Measurements from ENCODE around the gene TXNRD2. TPM values are rescaled to one million over a fixed set of nuclear protein-coding genes. Genes with fewer than 3 reads are reported as not detected.

The TXNRD2 gene
- total RNA-seq, 1 donor from 2014 or later: 0.19 TPM

DNA sequence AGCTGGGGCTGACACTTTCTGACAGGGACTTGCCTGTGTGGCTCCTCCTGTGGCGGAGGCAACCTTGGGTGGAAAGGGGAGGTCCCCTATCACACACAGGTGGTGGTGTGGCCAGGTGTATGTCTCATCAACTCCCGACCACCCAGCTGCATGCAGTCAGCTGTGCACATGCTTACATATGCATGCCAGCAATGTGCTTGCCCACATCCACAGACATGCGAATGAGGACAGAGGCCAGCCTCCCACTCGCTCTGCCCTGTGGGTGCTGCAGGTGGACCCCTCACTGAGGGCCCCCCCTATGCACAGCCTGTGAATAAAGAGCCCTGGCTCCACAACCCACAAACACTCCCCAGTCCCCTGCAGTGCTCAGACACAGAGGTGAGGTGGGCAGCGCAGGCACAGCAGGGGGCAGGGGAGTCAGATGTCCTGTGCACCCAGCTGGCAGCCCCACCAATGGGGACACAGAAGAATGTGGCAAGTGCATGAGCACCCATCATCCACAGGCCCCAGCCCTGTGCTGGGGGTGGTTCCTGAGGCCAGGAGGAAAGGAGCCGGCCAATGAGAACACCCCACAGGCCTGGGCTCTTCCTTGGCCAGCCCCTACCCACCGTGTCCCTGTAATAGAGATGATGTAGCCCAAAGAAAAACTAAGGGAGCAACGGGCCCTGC is 96.4 kb downstream of the TXNRD2 start:
- H3K4me1 Mint-ChIP-seq: peaks cover 8% of the 10 kb centered on the region
- no peak overlapping the region for H3K4me3 ChIP-seq

DNA sequence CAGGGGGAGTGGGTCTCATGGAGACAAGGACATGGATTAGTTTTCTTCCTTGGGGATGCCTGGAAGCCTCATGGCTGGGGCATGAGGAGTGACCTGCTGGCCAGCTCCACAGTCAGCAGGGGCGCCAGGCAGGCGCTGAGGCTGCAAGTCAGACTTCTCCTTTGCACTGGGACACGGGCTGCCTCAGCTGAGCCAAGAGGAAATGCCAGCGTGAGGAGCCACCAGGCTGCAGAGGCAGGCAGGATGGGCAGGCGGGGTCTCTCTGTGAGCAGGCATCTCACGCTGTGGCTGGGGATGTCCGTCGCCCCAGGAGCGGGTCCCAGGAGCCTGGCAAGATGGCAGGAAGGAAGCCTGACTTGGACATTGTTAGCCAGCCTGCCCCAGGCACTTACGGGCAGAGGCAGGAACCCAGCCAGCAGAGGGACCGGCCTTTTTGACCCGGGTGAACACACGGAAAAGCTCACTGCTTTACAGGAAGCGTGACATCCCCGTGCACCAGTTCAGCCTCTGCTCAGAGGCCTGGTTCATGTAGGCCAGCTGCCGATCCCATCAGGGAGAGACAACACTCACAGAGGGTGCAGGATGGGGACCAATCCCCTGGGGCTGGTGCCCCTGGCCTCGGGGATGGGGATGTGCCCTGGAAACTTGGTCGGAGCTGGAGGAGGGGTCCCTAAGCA is 97.1 kb downstream of the TXNRD2 start:
- Mint-ChIP-seq H3K36me3 (peaks cover 4% of the 10 kb centered on the region), H3K9me3 (no peaks in the 10 kb centered on the region), H3K4me3 (no peak overlapping the region), H3K27me3 (ENCODE audit: insufficient read depth, low read depth) (no peaks in the 10 kb centered on the region), H3K27ac (peak overlapping the region; percentile 69), H3K4me1 (peaks cover 8% of the 10 kb centered on the region)
- Histone ChIP-seq H4K20me1 (ENCODE audit: low read depth) (peaks cover 57% of the 10 kb centered on the region), H3K27me3 (no peaks in the 10 kb centered on the region), H3K4me2 (no peak overlapping the region), H3K36me3 (no peaks in the 10 kb centered on the region), H3K4me1 (peaks cover 12% of the 10 kb centered on the region), H3K9ac (no peak overlapping the region), H3K79me2 (ENCODE audit: low read depth) (peaks cover 8% of the 10 kb centered on the region), H3K4me3 (no peak overlapping the region), H3K27ac (no peak overlapping the region), H2AFZ (replicated peaks) (no peak overlapping the region), H3F3A (ENCODE audit: low read depth) (peaks cover 12% of the 10 kb centered on the region), H3K9me3 (ENCODE audit: low read depth) (no peaks in the 10 kb centered on the region)
- no peak for DNase-seq (ENCODE audit: low spot score)
- no peak for TF ChIP-seq EZH2 (IDR thresholded peaks at IDR 0.05)
- no peak for TF ChIP-seq EZH2phosphoT487 (IDR thresholded peaks at IDR 0.05)
- TF ChIP-seq CTCF (IDR thresholded peaks at IDR 0.05): no peak

More for the DNA sequence above, 96.4 kb downstream of the TXNRD2 start:
- no peak for DNase-seq (ENCODE audit: low spot score)
- Histone ChIP-seq H3K79me2 (ENCODE audit: low read depth) (peaks cover 8% of the 10 kb centered on the region), H3K9ac (no peak overlapping the region), H3K27ac (no peak overlapping the region), H4K20me1 (ENCODE audit: low read depth) (peaks cover 64% of the 10 kb centered on the region), H3F3A (ENCODE audit: low read depth) (peaks cover 12% of the 10 kb centered on the region), H3K9me3 (ENCODE audit: low read depth) (no peaks in the 10 kb centered on the region), H3K27me3 (no peaks in the 10 kb centered on the region), H3K4me2 (no peak overlapping the region), H3K4me1 (peaks cover 12% of the 10 kb centered on the region), H2AFZ (replicated peaks) (no peak overlapping the region), H3K36me3 (no peaks in the 10 kb centered on the region)
- TF ChIP-seq EZH2 (IDR thresholded peaks at IDR 0.05): no peak
- no peak for TF ChIP-seq EZH2phosphoT487 (IDR thresholded peaks at IDR 0.05)
- peaks cover 4% of the 10 kb centered on the region for H3K36me3 Mint-ChIP-seq
- no peaks in the 10 kb centered on the region for H3K27me3 Mint-ChIP-seq (ENCODE audit: insufficient read depth, low read depth)
- no peaks in the 10 kb centered on the region for H3K9me3 Mint-ChIP-seq
- H3K27ac Mint-ChIP-seq: no peak overlapping the region
- H3K4me3 Mint-ChIP-seq: no peak overlapping the region

- Mint-ChIP-seq H3K4me1 (peaks cover 8% of the 10 kb centered on the region), H3K4me3 (no peak overlapping the region), H3K27ac (peak overlapping the region; percentile 69), H3K27me3 (ENCODE audit: insufficient read depth, low read depth) (no peaks in the 10 kb centered on the region), H3K9me3 (no peaks in the 10 kb centered on the region), H3K36me3 (peaks cover 4% of the 10 kb centered on the region)
- H3K79me2 ChIP-seq (ENCODE audit: low read depth): peaks cover 8% of the 10 kb centered on the region
- H3K27ac ChIP-seq: no peak overlapping the region
- no peak overlapping the region for H3K4me3 ChIP-seq
- no peaks in the 10 kb centered on the region for H3K9me3 ChIP-seq (ENCODE audit: low read depth)
- H2AFZ ChIP-seq (replicated peaks): no peak overlapping the region
- H3F3A ChIP-seq (ENCODE audit: low read depth): peaks cover 12% of the 10 kb centered on the region
- peaks cover 12% of the 10 kb centered on the region for H3K4me1 ChIP-seq
- H4K20me1 ChIP-seq (ENCODE audit: low read depth): peaks cover 51% of the 10 kb centered on the region
- DNase-seq (ENCODE audit: low spot score): no peak
- no peaks in the 10 kb centered on the region for H3K36me3 ChIP-seq
- no peak overlapping the region for H3K4me2 ChIP-seq
- no peak for TF ChIP-seq EZH2 (IDR thresholded peaks at IDR 0.05)
- H3K27me3 ChIP-seq: no peaks in the 10 kb centered on the region
- no peak overlapping the region for H3K9ac ChIP-seq
Measured at GRCh38 chr22:19843857-19844376, 97.7 kb downstream of the TXNRD2 start.

GRCh38 chr22:19843107-19843856 is 98.3 kb downstream of the TXNRD2 start:
- peaks cover 4% of the 10 kb centered on the region for H3K36me3 Mint-ChIP-seq
- peaks cover 47% of the 10 kb centered on the region for H4K20me1 ChIP-seq (ENCODE audit: low read depth)
- peaks cover 12% of the 10 kb centered on the region for H3K4me1 ChIP-seq
- peaks cover 12% of the 10 kb centered on the region for H3F3A ChIP-seq (ENCODE audit: low read depth)
- peak; percentile 42 for DNase-seq (ENCODE audit: low spot score)
- peak overlapping the region; percentile 50 for H3K27ac ChIP-seq
- no peaks in the 10 kb centered on the region for H3K36me3 ChIP-seq
- H3K27me3 Mint-ChIP-seq (ENCODE audit: insufficient read depth, low read depth): peaks cover 2% of the 10 kb centered on the region
- H3K4me1 Mint-ChIP-seq: peaks cover 8% of the 10 kb centered on the region
- no peaks in the 10 kb centered on the region for H3K9me3 ChIP-seq (ENCODE audit: low read depth)
- no peak overlapping the region for H3K4me3 Mint-ChIP-seq
- H2AFZ ChIP-seq (replicated peaks): no peak overlapping the region
- peaks cover 8% of the 10 kb centered on the region for H3K79me2 ChIP-seq (ENCODE audit: low read depth)
- H3K4me3 ChIP-seq: no peak overlapping the region
- H3K27me3 ChIP-seq: no peaks in the 10 kb centered on the region
- no peak overlapping the region for H3K4me2 ChIP-seq
- no peak overlapping the region for H3K9ac ChIP-seq
- TF ChIP-seq CTCF (IDR thresholded peaks at IDR 0.05) (no peak), EZH2phosphoT487 (IDR thresholded peaks at IDR 0.05) (no peak), EZH2 (IDR thresholded peaks at IDR 0.05) (no peak)
- no peaks in the 10 kb centered on the region for H3K9me3 Mint-ChIP-seq
- H3K27ac Mint-ChIP-seq: no peak overlapping the region
